Occipital lobe (tissue), 2 donors: ENCODE measurements around the gene CMTR1. TPM values are rescaled to one million over a fixed set of nuclear protein-coding genes. Genes with fewer than 3 reads are reported as not detected.

Source experiments
- DNase-seq: peaks from one replicate; lab custom pipeline; 2025; lab: John Stamatoyannopoulos, UW
- total RNA-seq: library from RNA; depleted of rRNA; stranded (reverse); fragments of >200 nt; gene quantifications from one replicate; pipeline ENCODE4 v1.2.3, GENCODE V29; 2014

The CMTR1 gene
- total RNA-seq, 1 donor from 2014 or later: 27.8 TPM

GRCh38 chr6:37530297-37530696 is 97.3 kb downstream of the CMTR1 start:
- no peak for DNase-seq

- no peak for DNase-seq
Measured at GRCh38 chr6:37531026-37531425, 98.0 kb downstream of the CMTR1 start.

Other genes with a start within 250 kb of the CMTR1 start
- 8.0 TPM for gene TBC1D22B, start 175.4 kb upstream of the CMTR1 start, total RNA-seq
- 1.2 TPM for gene TMEM217, start 175.1 kb upstream of the CMTR1 start, total RNA-seq
- gene RNF8, start 79.2 kb upstream of the CMTR1 start, total RNA-seq: 27.1 TPM
- gene CCDC167, start 66.7 kb downstream of the CMTR1 start, total RNA-seq: 11.7 TPM